ENCODE results near the gene SLC22A3. TPM values are rescaled to one million over a fixed set of nuclear protein-coding genes. Genes with fewer than 3 reads are reported as not detected.

SLC22A3 gene
- total RNA-seq, 1 donor from 2014 or later: 0.57 TPM

- H3K4me3 Mint-ChIP-seq (ENCODE audit: unreplicated experiment): no peak overlapping the region
- DNase-seq (ENCODE audit: low read depth): no peak
- H3K9me3 Mint-ChIP-seq (ENCODE audit: unreplicated experiment): peaks cover 5% of the 10 kb centered on the region
- Histone ChIP-seq H3K9ac (ENCODE audit: low read length) (no peak overlapping the region), H3K4me3 (ENCODE audit: insufficient read depth, low read depth, low read length) (no peak overlapping the region), H3K27ac (ENCODE audit: low read depth, low read length) (no peak overlapping the region), H3K4me1 (ENCODE audit: insufficient read depth, low read length) (no peaks in the 10 kb centered on the region), H2AFZ (ENCODE audit: low read depth, low read length) (no peak overlapping the region), H3K36me3 (ENCODE audit: insufficient read depth, low read length) (no peaks in the 10 kb centered on the region), H3K4me2 (ENCODE audit: low read length) (no peak overlapping the region), H3K9me3 (ENCODE audit: insufficient read depth, low read depth, low read length) (no peaks in the 10 kb centered on the region), H4K20me1 (ENCODE audit: insufficient read depth, low read length) (no peaks in the 10 kb centered on the region), H3K27me3 (ENCODE audit: insufficient read depth, low read length) (no peaks in the 10 kb centered on the region), H3K79me2 (ENCODE audit: insufficient read depth, low read length) (no peaks in the 10 kb centered on the region)
- no peak overlapping the region for H3K27ac Mint-ChIP-seq (ENCODE audit: unreplicated experiment)
- TF ChIP-seq EZH2 (IDR thresholded peaks at IDR 0.05; ENCODE audit: insufficient read depth, low read length) (no peak), CTCF (IDR thresholded peaks at IDR 0.05; ENCODE audit: insufficient read depth, low read depth, low read length) (no peak)
- FAIRE-seq: no peak
- H3K36me3 Mint-ChIP-seq (ENCODE audit: low read depth, unreplicated experiment): no peaks in the 10 kb centered on the region
- peaks cover 20% of the 10 kb centered on the region for H3K27me3 Mint-ChIP-seq (ENCODE audit: low read depth, unreplicated experiment)
- H3K4me1 Mint-ChIP-seq (ENCODE audit: low read depth, unreplicated experiment): no peaks in the 10 kb centered on the region
Observed at GRCh38 chr6:160450849-160451248, 102.7 kb downstream of the SLC22A3 start.

GRCh38 chr6:160454303-160454702 is 106.1 kb downstream of the SLC22A3 start:
- Histone ChIP-seq H3K4me1 (ENCODE audit: insufficient read depth, low read length) (no peaks in the 10 kb centered on the region), H3K27me3 (ENCODE audit: insufficient read depth, low read length) (no peaks in the 10 kb centered on the region), H4K20me1 (ENCODE audit: insufficient read depth, low read length) (no peaks in the 10 kb centered on the region), H3K79me2 (ENCODE audit: insufficient read depth, low read length) (no peaks in the 10 kb centered on the region), H3K9ac (ENCODE audit: low read length) (no peak overlapping the region), H3K27ac (ENCODE audit: low read depth, low read length) (no peak overlapping the region), H3K36me3 (ENCODE audit: insufficient read depth, low read length) (no peaks in the 10 kb centered on the region), H3K4me3 (ENCODE audit: insufficient read depth, low read depth, low read length) (no peak overlapping the region), H3K9me3 (ENCODE audit: insufficient read depth, low read depth, low read length) (no peaks in the 10 kb centered on the region), H2AFZ (ENCODE audit: low read depth, low read length) (no peak overlapping the region), H3K4me2 (ENCODE audit: low read length) (no peak overlapping the region)
- no peak overlapping the region for H3K4me3 Mint-ChIP-seq (ENCODE audit: unreplicated experiment)
- peaks cover 5% of the 10 kb centered on the region for H3K9me3 Mint-ChIP-seq (ENCODE audit: unreplicated experiment)
- no peak overlapping the region for H3K27ac Mint-ChIP-seq (ENCODE audit: unreplicated experiment)
- H3K27me3 Mint-ChIP-seq (ENCODE audit: low read depth, unreplicated experiment): peaks cover 37% of the 10 kb centered on the region
- H3K4me1 Mint-ChIP-seq (ENCODE audit: low read depth, unreplicated experiment): no peaks in the 10 kb centered on the region
- H3K36me3 Mint-ChIP-seq (ENCODE audit: low read depth, unreplicated experiment): no peaks in the 10 kb centered on the region
- TF ChIP-seq EZH2 (IDR thresholded peaks at IDR 0.05; ENCODE audit: insufficient read depth, low read length): no peak
- TF ChIP-seq CTCF (IDR thresholded peaks at IDR 0.05; ENCODE audit: insufficient read depth, low read depth, low read length): no peak
- no peak for DNase-seq (ENCODE audit: low read depth)
- no peak for FAIRE-seq

GRCh38 chr6:160455081-160455480 is 106.9 kb downstream of the SLC22A3 start:
- no peaks in the 10 kb centered on the region for H3K36me3 ChIP-seq (ENCODE audit: insufficient read depth, low read length)
- no peak overlapping the region for H3K9ac ChIP-seq (ENCODE audit: low read length)
- no peaks in the 10 kb centered on the region for H3K27me3 ChIP-seq (ENCODE audit: insufficient read depth, low read length)
- H2AFZ ChIP-seq (ENCODE audit: low read depth, low read length): no peak overlapping the region
- no peaks in the 10 kb centered on the region for H4K20me1 ChIP-seq (ENCODE audit: insufficient read depth, low read length)
- Mint-ChIP-seq H3K4me1 (ENCODE audit: low read depth, unreplicated experiment) (no peaks in the 10 kb centered on the region), H3K36me3 (ENCODE audit: low read depth, unreplicated experiment) (no peaks in the 10 kb centered on the region), H3K4me3 (ENCODE audit: unreplicated experiment) (no peak overlapping the region), H3K9me3 (ENCODE audit: unreplicated experiment) (peaks cover 2% of the 10 kb centered on the region), H3K27ac (ENCODE audit: unreplicated experiment) (no peak overlapping the region), H3K27me3 (ENCODE audit: low read depth, unreplicated experiment) (peaks cover 45% of the 10 kb centered on the region)
- FAIRE-seq (no peak), DNase-seq (ENCODE audit: low read depth) (no peak)
- H3K4me3 ChIP-seq (ENCODE audit: insufficient read depth, low read depth, low read length): no peak overlapping the region
- no peaks in the 10 kb centered on the region for H3K4me1 ChIP-seq (ENCODE audit: insufficient read depth, low read length)
- no peak overlapping the region for H3K27ac ChIP-seq (ENCODE audit: low read depth, low read length)
- H3K79me2 ChIP-seq (ENCODE audit: insufficient read depth, low read length): no peaks in the 10 kb centered on the region
- H3K4me2 ChIP-seq (ENCODE audit: low read length): no peak overlapping the region
- TF ChIP-seq CTCF (IDR thresholded peaks at IDR 0.05; ENCODE audit: insufficient read depth, low read depth, low read length): no peak
- no peak for TF ChIP-seq EZH2 (IDR thresholded peaks at IDR 0.05; ENCODE audit: insufficient read depth, low read length)
- H3K9me3 ChIP-seq (ENCODE audit: insufficient read depth, low read depth, low read length): no peaks in the 10 kb centered on the region
